ENCODE measurements around the gene EXOSC10. TPM values are rescaled to one million over a fixed set of nuclear protein-coding genes. Genes with fewer than 3 reads are reported as not detected.
"Not testable (repeated sequence)": the region's sequence is repeated elsewhere in the genome, so short reads cannot be mapped to it uniquely, and the experiment has no call there.

The EXOSC10 gene
- total and polyA plus RNA-seq, 2 donors (not counting 3 experiments of a cell fraction or from before 2014, with no cell fraction given): 74.9 to 103 TPM

- no peak for FAIRE-seq
- intact Hi-C loops (cut with micrococcal nuclease) (no loop called here), dilution Hi-C loops (cut with MboI; ENCODE audit: extremely low pct_ligation_motif_present, low sequenced_read_pairs) (no loop called here)
- Histone ChIP-seq H3K27ac (ENCODE audit: insufficient read depth, low read depth, low read length) (no peak overlapping the region), H2AFZ (ENCODE audit: low read depth, low read length) (no peak overlapping the region), H3K4me1 (ENCODE audit: control insufficient read depth, extremely low read depth, insufficient read depth, low read length) (no peaks in the 10 kb centered on the region), H3K4me2 (ENCODE audit: insufficient read depth, low read length) (no peak overlapping the region), H3K9me1 (replicated peaks; ENCODE audit: control insufficient read depth, extremely low read depth, insufficient read depth, low read length) (no peaks in the 10 kb centered on the region), H3K9ac (replicated peaks; ENCODE audit: extremely low read depth, insufficient read depth, low read length) (no peak overlapping the region), H3K9me3 (replicated peaks; ENCODE audit: control insufficient read depth, insufficient read depth, low read length) (no peaks in the 10 kb centered on the region), H3K36me3 (ENCODE audit: control insufficient read depth in 2 of 2, extremely low read depth in 1 of 2, insufficient read depth in 2 of 2, low read length in 2 of 2) (no peaks in the 10 kb centered on the region), H3K79me2 (ENCODE audit: control insufficient read depth, insufficient read depth, low read length) (no peaks in the 10 kb centered on the region), H4K20me1 (replicated peaks; ENCODE audit: control insufficient read depth, extremely low read depth, insufficient read depth, low read length) (no peaks in the 10 kb centered on the region), H3K4me3 (replicated peaks in 1 of 3; ENCODE audit: insufficient read depth in 1 of 3, low read depth in 1 of 3, low read length in 3 of 3) (no peak overlapping the region), H3K27me3 (ENCODE audit: control insufficient read depth in 2 of 2, insufficient read depth in 2 of 2, low read length in 2 of 2) (no peaks in the 10 kb centered on the region)
- TF ChIP-seq POLR2A (IDR thresholded peaks at IDR 0.05; ENCODE audit: low read depth, low read length) (no peak), JUN (IDR thresholded peaks at IDR 0.05; ENCODE audit: borderline replicate concordance, insufficient read depth, insufficient read length, low read depth) (no peak), GATA2 (IDR thresholded peaks at IDR 0.05; ENCODE audit: insufficient read depth, insufficient read length, low read depth, low read length) (no peak), POLR2AphosphoS5 (IDR thresholded peaks at IDR 0.05; ENCODE audit: insufficient read depth, low read depth, low read length) (no peak), CTCF (IDR thresholded peaks at IDR 0.05; ENCODE audit: extremely low read depth in 1 of 2, insufficient read depth in 1 of 2, low read depth in 1 of 2, low read length in 2 of 2) (no peak), EZH2 (IDR thresholded peaks at IDR 0.05; ENCODE audit: borderline replicate concordance, low read depth, low read length, severe bottlenecking) (no peak), MYC (IDR thresholded peaks at IDR 0.05; ENCODE audit: low read depth, low read length) (no peak), FOS (IDR thresholded peaks at IDR 0.05; ENCODE audit: borderline replicate concordance, insufficient read depth, low read length) (no peak)
- TF ChIP-seq, protein P1, sequence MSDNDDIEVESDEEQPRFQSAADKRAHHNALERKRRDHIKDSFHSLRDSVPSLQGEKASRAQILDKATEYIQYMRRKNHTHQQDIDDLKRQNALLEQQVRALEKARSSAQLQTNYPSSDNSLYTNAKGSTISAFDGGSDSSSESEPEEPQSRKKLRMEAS (IDR thresholded peaks at IDR 0.05; ENCODE audit: insufficient read depth, insufficient read length): no peak
- POLR2A ChIA-PET: no interaction called here
- no TSS peak for BruUV-seq (replicated peaks)
- no peak for DNase-seq (ENCODE audit: low read depth, low spot score)
- CTCF ChIA-PET: no interaction called here
Observed at GRCh38 chr1:11041048-11041447, 58.6 kb downstream of the EXOSC10 start.

GRCh38 chr1:11040105-11040429 lies 59.6 kb downstream of the EXOSC10 start:
- H4K20me1 ChIP-seq (replicated peaks; ENCODE audit: control insufficient read depth, extremely low read depth, insufficient read depth, low read length); H3K9me3 ChIP-seq (replicated peaks; ENCODE audit: control insufficient read depth, insufficient read depth, low read length); FAIRE-seq; POLR2A ChIA-PET; H3K9ac ChIP-seq (replicated peaks; ENCODE audit: extremely low read depth, insufficient read depth, low read length); H2AFZ ChIP-seq (ENCODE audit: low read depth, low read length); H3K79me2 ChIP-seq (ENCODE audit: control insufficient read depth, insufficient read depth, low read length); H3K27me3 ChIP-seq (ENCODE audit: control insufficient read depth in 2 of 2, insufficient read depth in 2 of 2, low read length in 2 of 2); H3K4me2 ChIP-seq (ENCODE audit: insufficient read depth, low read length); DNase-seq (ENCODE audit: low read depth, low spot score); H3K27ac ChIP-seq (ENCODE audit: insufficient read depth, low read depth, low read length); H3K36me3 ChIP-seq (ENCODE audit: control insufficient read depth in 2 of 2, extremely low read depth in 1 of 2, insufficient read depth in 2 of 2, low read length in 2 of 2); H3K9me1 ChIP-seq (replicated peaks; ENCODE audit: control insufficient read depth, extremely low read depth, insufficient read depth, low read length); intact Hi-C loops (cut with micrococcal nuclease); CTCF ChIA-PET; H3K4me1 ChIP-seq (ENCODE audit: control insufficient read depth, extremely low read depth, insufficient read depth, low read length); H3K4me3 ChIP-seq (replicated peaks in 1 of 3; ENCODE audit: insufficient read depth in 1 of 3, low read depth in 1 of 3, low read length in 3 of 3); BruUV-seq (replicated peaks); dilution Hi-C loops (cut with MboI; ENCODE audit: extremely low pct_ligation_motif_present, low sequenced_read_pairs): not testable (repeated sequence)
